ENCODE measurements around the gene LYPD6.

- TF ChIP-seq ATF6 (CRISPR knock-in tag; IDR thresholded peaks at IDR 0.05) (no peak), ZNF76 (CRISPR knock-in tag; IDR thresholded peaks at IDR 0.05; ENCODE audit: borderline replicate concordance) (no peak), CEBPB (tag; IDR thresholded peaks at IDR 0.05) (no peak), ZNF561 (CRISPR knock-in tag; conservative IDR thresholded peaks at IDR 0.05) (no peak), POLR2AphosphoS2 (IDR thresholded peaks at IDR 0.05; ENCODE audit: low read length) (no peak), BCOR (IDR thresholded peaks at IDR 0.05) (no peak), ZNF316 (IDR thresholded peaks at IDR 0.05) (no peak), POLR2AphosphoS5 (IDR thresholded peaks at IDR 0.05; ENCODE audit: control insufficient read depth, insufficient read depth, low read depth, low read length) (no peak), JUND (IDR thresholded peaks at IDR 0.05; ENCODE audit: borderline replicate concordance, low read depth, low read length) (no peak), JUND (tag; IDR thresholded peaks at IDR 0.05; ENCODE audit: borderline replicate concordance, low read depth, low read length) (no peak), EP300 (IDR thresholded peaks at IDR 0.05; ENCODE audit: low read length) (no peak), FOXK2 (conservative IDR thresholded peaks at IDR 0.05 in 1 of 2, IDR thresholded peaks at IDR 0.05 in 1 of 2; ENCODE audit: low read depth in 2 of 2) (no peak), ELF1 (tag; IDR thresholded peaks at IDR 0.05) (no peak), TSC22D4 (tag; IDR thresholded peaks at IDR 0.05) (no peak)
Measured at GRCh38 chr2:149329489-149330126, 779 bp upstream of the LYPD6 start.
